Activated CD4-positive, alpha-beta T cell treated with anti-CD3 and anti-CD28 coated beads for 36 hours (primary cell): ENCODE results near the gene RPUSD3. TPM values are rescaled to one million over a fixed set of nuclear protein-coding genes. Genes with fewer than 3 reads are reported as not detected.
A peak's percentile ranks its signal among the peaks of the same experiment; 100 is the strongest.

Experiments
- ATAC-seq: fragments of 200-7000 bp; cut with Tn5 transposase; one replicate; pipeline ENCODE4 v1.10.0; 2021; ENCODE audit warnings: mild to moderate bottlenecking, moderate library complexity
- CTCF ChIA-PET: fragments of 350-600 bp; sonication (Branson Sonifier 250); formaldehyde crosslinking; loops from one replicate; lab custom pipeline; 2021; ENCODE audit warnings: antibody characterized with exemption; lab: Charles Lee
- POLR2A ChIA-PET: fragments of 350-600 bp; sonication (Branson Sonifier 250); formaldehyde crosslinking; loops from one replicate; lab custom pipeline; 2021; ENCODE audit warnings: antibody characterized with exemption, inconsistent platforms; lab: Charles Lee
- DNase-seq: peaks from one replicate; pipeline ENCODE4 v3.0.0-alpha.2; 2020
- H3K27ac Mint-ChIP-seq: one replicate; pipeline ENCODE4 v1.8.0; 2021; ENCODE audit warnings: mixed read lengths
- H3K27me3 Mint-ChIP-seq: one replicate; pipeline ENCODE4 v1.8.0; 2021; ENCODE audit warnings: mixed read lengths
- H3K36me3 Mint-ChIP-seq: one replicate; pipeline ENCODE4 v1.8.0; 2021; ENCODE audit warnings: low read depth, mixed read lengths
- H3K4me1 Mint-ChIP-seq: one replicate; pipeline ENCODE4 v1.8.0; 2021; ENCODE audit warnings: mixed read lengths
- H3K4me3 Mint-ChIP-seq: one replicate; pipeline ENCODE4 v1.8.0; 2021; ENCODE audit warnings: mild to moderate bottlenecking, moderate library complexity, mixed read lengths
- H3K9me3 Mint-ChIP-seq: one replicate; pipeline ENCODE4 v1.8.0; 2021; ENCODE audit warnings: low read depth, mixed read lengths
- intact Hi-C, 2 experiments: fragments of 100-400 bp; cut with DNase I in 1 of 2; cut with micrococcal nuclease in 1 of 2; formaldehyde crosslinking; loops; one replicate each; pipeline versions ENCODE4 v1.14.2 to v1.15.1; 2022 to 2024; cut with DNase I, micrococcal nuclease
- total RNA-seq, 2 experiments: library from RNA; stranded (reverse); gene quantifications; one replicate each; pipeline ENCODE4 v1.2.3, GENCODE V29; 2021

The RPUSD3 gene
- total RNA-seq, 2 experiments from 2014 or later = 79.2 to 81.5 TPM

DNA sequence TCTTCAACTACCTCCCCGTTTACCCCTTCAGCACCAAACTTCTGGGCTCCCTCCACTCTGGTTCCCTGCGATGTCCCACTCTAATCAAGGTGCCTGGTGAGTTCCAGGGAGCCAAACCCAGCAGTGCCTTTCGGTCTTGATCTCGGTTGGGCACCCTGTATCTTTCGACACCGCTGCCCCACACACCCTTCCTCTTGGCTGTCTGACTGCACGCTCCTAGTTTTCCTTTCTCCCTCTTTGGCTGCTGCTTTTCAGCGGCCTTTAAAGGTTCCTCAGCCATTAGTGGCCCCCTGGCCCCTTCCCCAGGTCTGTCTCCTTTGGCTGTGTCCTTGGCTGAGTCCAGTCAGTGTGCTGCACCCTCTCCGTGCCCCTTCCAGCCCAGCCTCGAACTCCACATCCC, 33.0 kb downstream of the RPUSD3 start:
- H3K4me3 Mint-ChIP-seq = peak overlapping the region; percentile 75
- DNase-seq (no peak), ATAC-seq (no peak)
- intact Hi-C loops = no loop called here
- ChIA-PET CTCF (no interaction called here), POLR2A (no interaction called here)
- no peaks in the 10 kb centered on the region for H3K9me3 Mint-ChIP-seq
- H3K4me1 Mint-ChIP-seq = peaks cover 34% of the 10 kb centered on the region
- H3K27me3 Mint-ChIP-seq = no peaks in the 10 kb centered on the region
- no peak overlapping the region for H3K27ac Mint-ChIP-seq
- peaks cover 48% of the 10 kb centered on the region for H3K36me3 Mint-ChIP-seq

DNA sequence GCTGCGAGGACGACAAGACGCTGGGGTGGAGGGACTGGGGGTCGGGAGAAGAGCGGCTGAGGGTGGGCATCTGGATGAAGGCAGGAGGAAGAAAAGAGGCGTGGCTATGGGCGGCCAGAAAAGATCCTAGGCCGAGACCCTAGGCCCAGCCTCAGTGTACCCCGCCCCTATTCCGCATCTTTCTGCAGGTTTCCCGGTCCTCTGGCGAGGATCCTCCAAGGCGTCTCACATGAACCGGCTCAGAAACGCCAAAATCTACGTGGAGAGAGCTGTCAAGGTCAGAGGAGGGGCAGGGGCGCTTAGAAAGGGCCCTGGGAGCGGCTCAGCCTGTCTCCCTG, 33.4 kb downstream of the RPUSD3 start:
- H3K27ac Mint-ChIP-seq = no peak overlapping the region
- CTCF ChIA-PET = no interaction called here
- POLR2A ChIA-PET = interaction anchor here (1.1 kb wide), 1 partner anchor 136 kb away, joined by 3 read pairs; no protein-coding TSS in a partner anchor
- peaks cover 34% of the 10 kb centered on the region for H3K4me1 Mint-ChIP-seq
- H3K27me3 Mint-ChIP-seq = no peaks in the 10 kb centered on the region
- H3K4me3 Mint-ChIP-seq = peak overlapping the region; percentile 75
- ATAC-seq (no peak), DNase-seq (no peak)
- intact Hi-C loops = no loop called here
- no peaks in the 10 kb centered on the region for H3K9me3 Mint-ChIP-seq
- peaks cover 52% of the 10 kb centered on the region for H3K36me3 Mint-ChIP-seq

DNA sequence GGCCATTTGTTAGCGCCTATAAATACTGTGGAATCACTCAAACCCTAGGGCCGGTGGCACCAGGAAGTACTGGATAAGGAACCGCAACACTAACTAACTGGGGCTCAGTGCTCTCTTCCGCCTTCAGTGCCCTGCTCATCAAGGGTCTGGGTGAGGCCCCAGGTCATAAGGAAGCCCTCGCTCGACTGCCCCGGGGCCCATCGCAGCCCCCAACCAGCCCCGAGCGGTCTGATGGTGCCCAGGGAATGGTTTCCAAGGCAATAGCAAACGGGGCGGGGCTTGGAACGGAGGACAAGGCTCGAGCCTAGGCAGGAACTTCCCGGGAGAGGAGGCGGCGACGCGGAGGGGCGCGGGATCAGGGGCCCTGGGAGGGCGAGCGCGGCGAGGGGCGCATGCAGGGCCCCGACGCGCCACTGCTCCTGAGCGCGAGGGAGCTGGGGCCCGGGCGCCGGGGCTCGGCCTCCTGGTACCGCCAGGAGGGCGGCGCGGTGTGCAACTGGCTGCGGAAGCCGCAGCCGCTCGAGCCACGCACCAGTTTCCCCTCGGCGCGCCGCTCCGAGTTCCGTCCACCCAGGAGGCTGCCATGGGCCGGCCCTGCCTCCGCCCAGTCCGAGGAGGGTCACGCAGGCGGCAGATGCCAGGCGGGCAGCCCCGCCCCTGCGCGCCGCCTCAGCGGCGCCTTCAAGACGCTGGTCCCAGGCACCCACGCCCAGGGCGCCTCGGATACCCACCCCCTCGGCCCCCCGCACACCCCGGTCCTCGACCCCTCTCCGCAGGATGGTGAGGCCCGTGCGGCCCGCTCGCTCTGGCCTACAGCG, 34.0 kb downstream of the RPUSD3 start, which contains the start of gene TTLL3:
Gene TTLL3, plus strand, starts transcription at position 648 of the 818 bp plus-strand sequence. CDS start 400 bp downstream, outside the sequence.
- peak; percentile 64 for DNase-seq
- peak within 1 kb of the TSS; percentile 94 for H3K27ac Mint-ChIP-seq
- peaks cover 34% of the 10 kb centered on the region for H3K4me1 Mint-ChIP-seq
- H3K9me3 Mint-ChIP-seq = no peaks in the 10 kb centered on the region
- peak within 1 kb of the TSS; percentile 75 for H3K4me3 Mint-ChIP-seq
- ChIA-PET CTCF (interaction anchor here (0.7 to 1.9 kb wide), 5 partner anchors 17 to 446 kb away, joined by 3 to 8 read pairs (median 4); partner anchors contain the start of gene ARPC4), POLR2A (interaction anchor here (1.1 to 2.1 kb wide), 2 partner anchors 17 to 137 kb away, joined by 3 to 5 read pairs; partner anchors contain the start of gene ARPC4)
- H3K36me3 Mint-ChIP-seq = peaks cover 58% of the 10 kb centered on the region
- H3K27me3 Mint-ChIP-seq = no peaks in the 10 kb centered on the region
- peak; percentile 34 for ATAC-seq
- intact Hi-C loops = loop anchor here in 1 of 2 experiments (1.0 kb wide), 1 partner anchor 17 kb away; the partner anchor contains the start of gene ARPC4

DNA sequence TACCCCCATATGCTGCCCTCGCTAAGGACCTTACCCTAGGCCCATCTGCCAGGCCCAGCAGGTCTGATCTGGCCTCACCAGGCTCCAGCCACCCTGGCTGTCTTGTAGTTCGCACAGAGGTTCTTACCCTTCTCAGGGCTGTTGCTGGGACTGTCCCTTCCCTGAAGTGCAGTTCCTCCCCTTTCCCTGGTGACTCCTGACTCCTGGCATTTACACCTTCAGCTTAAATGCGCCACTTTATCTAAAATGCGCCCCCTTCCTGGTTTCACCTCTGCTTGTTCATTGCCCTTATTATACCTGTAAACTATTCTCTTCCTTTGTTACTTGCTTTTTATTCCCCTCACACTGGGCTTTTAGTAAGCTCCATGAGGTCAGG, 34.6 kb downstream of the RPUSD3 start:
- peaks cover 64% of the 10 kb centered on the region for H3K36me3 Mint-ChIP-seq
- peak overlapping the region; percentile 75 for H3K4me3 Mint-ChIP-seq
- no peaks in the 10 kb centered on the region for H3K9me3 Mint-ChIP-seq
- intact Hi-C loops = loop anchor here in 1 of 2 experiments (1.0 kb wide), 1 partner anchor 16 kb away; the partner anchor contains the start of gene ARPC4
- CTCF ChIA-PET = interaction anchor here (0.7 to 1.9 kb wide), 7 partner anchors 16 to 446 kb away, joined by 3 to 8 read pairs (median 4); partner anchors contain the start of gene ARPC4
- peaks cover 34% of the 10 kb centered on the region for H3K4me1 Mint-ChIP-seq
- no peaks in the 10 kb centered on the region for H3K27me3 Mint-ChIP-seq
- DNase-seq = peak; percentile 42
- H3K27ac Mint-ChIP-seq = peak overlapping the region; percentile 94
- POLR2A ChIA-PET = interaction anchor here (1.1 to 2.1 kb wide), 2 partner anchors 16 to 137 kb away, joined by 3 to 5 read pairs; partner anchors contain the start of gene ARPC4
- ATAC-seq = peak; percentile 45

DNA sequence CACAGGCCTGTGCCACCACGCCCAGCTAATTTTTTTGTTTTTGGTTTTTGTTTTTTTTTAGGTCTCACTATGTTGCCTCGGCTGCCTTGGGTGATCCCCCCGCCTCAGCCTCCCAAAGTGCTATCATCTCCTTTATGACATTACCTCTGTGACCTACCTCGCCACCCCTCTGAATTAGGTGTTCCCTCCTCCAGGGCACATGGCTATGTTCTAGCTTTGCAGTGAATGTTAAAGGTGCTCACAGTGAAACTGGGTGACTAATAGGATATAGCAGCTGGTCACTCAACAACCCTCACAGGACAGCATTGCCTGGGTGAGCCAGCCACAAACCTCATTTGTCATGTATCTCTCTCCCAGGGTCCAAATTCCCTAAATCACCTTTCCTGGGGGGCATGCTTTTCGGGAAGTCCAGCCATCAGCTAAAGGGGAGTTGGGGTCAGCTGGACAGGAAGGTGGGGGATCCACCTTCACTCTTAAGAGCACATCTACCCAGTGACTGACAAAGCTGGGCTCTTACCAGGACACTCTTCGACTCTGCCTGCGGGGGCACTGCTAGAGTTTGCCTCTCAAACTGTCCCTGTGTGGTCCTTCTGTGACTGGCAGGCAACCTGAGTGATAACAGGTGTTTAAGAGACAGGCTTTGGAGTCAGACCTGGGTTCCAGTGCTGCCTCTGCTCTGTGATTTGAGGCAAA, 35.3 kb downstream of the RPUSD3 start:
- CTCF ChIA-PET = interaction anchor here (0.5 to 1.9 kb wide), 12 partner anchors 9 to 221 kb away, joined by 3 to 6 read pairs (median 4); no protein-coding TSS in a partner anchor
- peak; percentile 80 for ATAC-seq
- peaks cover 34% of the 10 kb centered on the region for H3K4me1 Mint-ChIP-seq
- POLR2A ChIA-PET = interaction anchor here (2.1 kb wide), 1 partner anchor 16 kb away, joined by 5 read pairs; the partner anchor contains the start of gene ARPC4
- H3K36me3 Mint-ChIP-seq = peaks cover 71% of the 10 kb centered on the region
- no peaks in the 10 kb centered on the region for H3K9me3 Mint-ChIP-seq
- peak overlapping the region; percentile 94 for H3K27ac Mint-ChIP-seq
- peak overlapping the region; percentile 75 for H3K4me3 Mint-ChIP-seq
- intact Hi-C loops = loop anchor here (1.0 kb wide), 1 partner anchor 15 kb away; the partner anchor contains the start of gene ARPC4 (in 2 of the 2)
- peak; percentile 78 for DNase-seq
- H3K27me3 Mint-ChIP-seq = no peaks in the 10 kb centered on the region

DNA sequence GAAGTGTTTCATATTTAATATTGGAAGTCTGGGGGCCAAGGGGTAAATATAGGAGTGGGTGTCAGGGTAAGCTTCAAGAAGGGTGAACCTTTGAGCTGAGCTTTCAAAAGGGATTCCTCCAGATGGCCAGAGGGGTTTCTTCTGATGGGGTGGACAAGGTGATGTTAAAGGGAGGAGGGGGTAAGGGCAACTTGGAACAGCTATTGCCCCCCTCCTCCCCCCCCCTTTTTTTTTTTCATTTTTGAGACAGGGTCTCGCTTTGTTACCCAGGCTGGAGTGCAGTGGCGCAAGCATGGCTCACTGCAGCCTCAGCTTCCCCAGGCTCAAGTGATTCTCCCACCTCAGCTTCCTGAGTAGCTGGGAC, 35.8 kb downstream of the RPUSD3 start:
- Mint-ChIP-seq H3K4me3 (no peak overlapping the region), H3K4me1 (peaks cover 37% of the 10 kb centered on the region), H3K27me3 (no peaks in the 10 kb centered on the region), H3K27ac (peak overlapping the region; percentile 94), H3K36me3 (peaks cover 73% of the 10 kb centered on the region), H3K9me3 (no peaks in the 10 kb centered on the region)
- intact Hi-C loops = loop anchor here in 1 of 2 experiments (1.0 kb wide), 1 partner anchor 15 kb away; the partner anchor contains the start of gene ARPC4
- no peak for DNase-seq
- POLR2A ChIA-PET = interaction anchor here (2.1 kb wide), 1 partner anchor 15 kb away, joined by 5 read pairs; the partner anchor contains the start of gene ARPC4
- CTCF ChIA-PET = interaction anchor here (0.5 to 1.6 kb wide), 10 partner anchors 8 to 221 kb away, joined by 3 to 5 read pairs (median 4); no protein-coding TSS in a partner anchor
- no peak for ATAC-seq

GRCh38 chr3:9806688-9807589, 36.9 kb downstream of the RPUSD3 start:
- POLR2A ChIA-PET = no interaction called here
- H3K27ac Mint-ChIP-seq = no peak overlapping the region
- DNase-seq (no peak), ATAC-seq (no peak)
- peaks cover 73% of the 10 kb centered on the region for H3K36me3 Mint-ChIP-seq
- CTCF ChIA-PET = interaction anchor here (0.6 to 1.1 kb wide), 5 partner anchors 21 to 71 kb away, joined by 3 to 4 read pairs (median 3); no protein-coding TSS in a partner anchor
- H3K4me3 Mint-ChIP-seq = no peak overlapping the region
- H3K27me3 Mint-ChIP-seq = no peaks in the 10 kb centered on the region
- H3K9me3 Mint-ChIP-seq = no peaks in the 10 kb centered on the region
- intact Hi-C loops = no loop called here
- peaks cover 37% of the 10 kb centered on the region for H3K4me1 Mint-ChIP-seq

GRCh38 chr3:9806137-9806536, 37.7 kb downstream of the RPUSD3 start:
- no peak overlapping the region for H3K4me3 Mint-ChIP-seq
- ChIA-PET CTCF (interaction anchor here (1.1 to 1.2 kb wide), 2 partner anchors 21 to 34 kb away, joined by 3 to 4 read pairs; no protein-coding TSS in a partner anchor), POLR2A (no interaction called here)
- H3K36me3 Mint-ChIP-seq = peaks cover 72% of the 10 kb centered on the region
- intact Hi-C loops = no loop called here
- DNase-seq (no peak), ATAC-seq (no peak)
- no peaks in the 10 kb centered on the region for H3K27me3 Mint-ChIP-seq
- H3K4me1 Mint-ChIP-seq = peaks cover 34% of the 10 kb centered on the region
- no peak overlapping the region for H3K27ac Mint-ChIP-seq
- H3K9me3 Mint-ChIP-seq = no peaks in the 10 kb centered on the region

- peaks cover 30% of the 10 kb centered on the region for H3K4me1 Mint-ChIP-seq
- H3K36me3 Mint-ChIP-seq = peaks cover 75% of the 10 kb centered on the region
- POLR2A ChIA-PET = interaction anchor here (0.7 to 0.9 kb wide), 2 partner anchors 9 to 17 kb away, joined by 4 read pairs; no protein-coding TSS in a partner anchor
- intact Hi-C loops = no loop called here
- DNase-seq (no peak), ATAC-seq (no peak)
- H3K9me3 Mint-ChIP-seq = no peaks in the 10 kb centered on the region
- no peaks in the 10 kb centered on the region for H3K27me3 Mint-ChIP-seq
- no peak overlapping the region for H3K4me3 Mint-ChIP-seq
- CTCF ChIA-PET = interaction anchor here (1.0 to 1.9 kb wide), 7 partner anchors 10 to 459 kb away, joined by 3 to 6 read pairs (median 4); partner anchors contain the start of gene CAMK1
- no peak overlapping the region for H3K27ac Mint-ChIP-seq
Observed at GRCh38 chr3:9804996-9805395, 38.8 kb downstream of the RPUSD3 start.

- Mint-ChIP-seq H3K4me1 (peaks cover 17% of the 10 kb centered on the region), H3K27me3 (no peaks in the 10 kb centered on the region), H3K36me3 (peaks cover 75% of the 10 kb centered on the region), H3K9me3 (no peaks in the 10 kb centered on the region), H3K4me3 (no peak overlapping the region), H3K27ac (peak overlapping the region; percentile 43)
- intact Hi-C loops = no loop called here
- no peak for ATAC-seq
- no peak for DNase-seq
- ChIA-PET CTCF (interaction anchor here (0.8 to 1.9 kb wide), 2 partner anchors 11 to 24 kb away, joined by 3 to 6 read pairs; no protein-coding TSS in a partner anchor), POLR2A (interaction anchor here (0.9 kb wide), 1 partner anchor 12 kb away, joined by 3 read pairs; no protein-coding TSS in a partner anchor)
Observed at GRCh38 chr3:9803494-9803893, 40.3 kb downstream of the RPUSD3 start.
